Fibroblast of skin of left quadriceps (primary cell): Measurements from ENCODE around the gene KIRREL3.

ENCODE experiments used
- DNase-seq, 2 experiments: peaks; one replicate each; pipeline ENCODE4 v3.0.0-alpha.2; 2013; ENCODE audit warnings: low read depth in 2 of 2

The KIRREL3 gene

GRCh38 chr11:126739499-126740145 lies 260.9 kb downstream of the KIRREL3 start:
- DNase-seq: peak; percentile 45 to 50

- no peak for DNase-seq
Observed at GRCh38 chr11:126738295-126739031, 262.1 kb downstream of the KIRREL3 start.

GRCh38 chr11:126736682-126737572 lies 263.6 kb downstream of the KIRREL3 start:
- no peak for DNase-seq

GRCh38 chr11:126734752-126735151 lies 265.8 kb downstream of the KIRREL3 start:
- DNase-seq: no peak

- no peak for DNase-seq
Observed at GRCh38 chr11:126733685-126734084, 266.9 kb downstream of the KIRREL3 start.

GRCh38 chr11:126732981-126733380 lies 267.6 kb downstream of the KIRREL3 start:
- DNase-seq: no peak

- DNase-seq: no peak
Observed at GRCh38 chr11:126731576-126732142, 268.9 kb downstream of the KIRREL3 start.

GRCh38 chr11:126727381-126727780 lies 273.2 kb downstream of the KIRREL3 start:
- no peak for DNase-seq

- DNase-seq: no peak
Observed at GRCh38 chr11:126725521-126725920, 275.0 kb downstream of the KIRREL3 start.

GRCh38 chr11:126725043-126725442 lies 275.5 kb downstream of the KIRREL3 start:
- DNase-seq: no peak

GRCh38 chr11:126723665-126724045 lies 276.9 kb downstream of the KIRREL3 start:
- DNase-seq: peak in 1 of 2 experiments; percentile 18

GRCh38 chr11:126722956-126723664 lies 277.5 kb downstream of the KIRREL3 start:
- DNase-seq: no peak

- no peak for DNase-seq
Observed at GRCh38 chr11:126722006-126722736, 278.4 kb downstream of the KIRREL3 start.

- no peak for DNase-seq
Observed at GRCh38 chr11:126720539-126721235, 279.9 kb downstream of the KIRREL3 start.

- no peak for DNase-seq
Observed at GRCh38 chr11:126719740-126720139, 280.8 kb downstream of the KIRREL3 start.

GRCh38 chr11:126718276-126718675 lies 282.3 kb downstream of the KIRREL3 start:
- no peak for DNase-seq

- DNase-seq: peak; percentile 14 to 20
Observed at GRCh38 chr11:126716456-126717083, 284.0 kb downstream of the KIRREL3 start.

- DNase-seq: no peak
Observed at GRCh38 chr11:126713806-126714205, 286.8 kb downstream of the KIRREL3 start.

- peak; percentile 29 for DNase-seq
Observed at GRCh38 chr11:126711977-126712625, 288.5 kb downstream of the KIRREL3 start.
